OCI-M2 (cell line): ENCODE results near the gene AASS.
A peak's percentile ranks its signal among the peaks of the same experiment; 100 is the strongest.
"Not testable (repeated sequence)": the region's sequence is repeated elsewhere in the genome, so short reads cannot be mapped to it uniquely, and the experiment has no call there.

ENCODE experiments used
- DNase-seq: peaks from one replicate; lab custom pipeline; 2025; ENCODE audit not compliant: unreplicated experiment; lab: John Stamatoyannopoulos, UW

The AASS gene

DNA sequence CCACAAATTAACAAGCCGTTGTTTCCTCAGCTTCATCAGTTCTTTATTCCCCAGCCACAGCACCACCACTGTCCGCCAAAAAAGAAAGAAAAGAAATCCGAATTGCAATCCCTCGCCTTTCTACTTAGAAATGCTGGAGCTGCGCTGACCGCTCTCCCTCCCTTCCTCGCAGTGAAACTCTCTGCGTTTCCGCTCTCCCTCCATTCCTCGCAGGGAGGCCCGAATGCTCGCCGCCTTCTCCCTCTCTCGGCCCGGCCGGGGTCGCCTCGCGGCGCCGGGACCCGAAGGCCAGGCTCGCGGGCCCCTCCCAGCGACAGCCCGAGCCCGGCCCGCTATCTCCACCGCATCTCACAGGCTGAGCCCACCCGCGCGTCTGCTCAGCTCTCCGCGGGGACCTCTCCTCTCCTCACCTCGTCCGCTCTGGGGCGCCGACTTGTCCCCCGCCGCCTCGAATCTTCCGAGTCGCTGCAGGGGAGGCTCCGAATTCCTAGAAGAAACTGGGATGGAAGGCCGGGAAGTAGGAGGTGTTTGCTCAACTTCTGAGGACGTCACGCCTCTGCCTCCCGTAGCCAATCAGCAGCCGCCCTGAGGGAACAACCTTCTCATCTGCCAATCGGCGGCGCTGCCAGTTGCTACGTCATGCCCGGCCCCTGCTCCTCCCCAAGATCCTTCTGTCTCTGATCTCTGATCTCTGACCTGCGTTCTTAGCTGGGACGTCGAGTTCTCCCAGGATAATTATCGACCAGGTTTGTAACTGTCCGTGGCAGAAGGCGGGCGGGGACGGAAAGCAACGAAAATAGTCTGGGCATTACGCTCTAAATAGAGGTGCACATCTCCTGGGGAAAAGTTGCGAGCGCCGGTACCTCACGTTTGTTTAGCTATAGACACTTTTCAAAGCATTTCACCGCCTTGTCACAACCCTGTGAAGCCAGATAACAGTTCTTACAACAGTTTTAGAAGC is at the start of gene AASS:
Gene AASS (minus strand): TSS at position 499 of the 961 bp plus-strand sequence. CDS start 10,523 bp downstream, outside the sequence.
- peak; percentile 85 for DNase-seq

DNA sequence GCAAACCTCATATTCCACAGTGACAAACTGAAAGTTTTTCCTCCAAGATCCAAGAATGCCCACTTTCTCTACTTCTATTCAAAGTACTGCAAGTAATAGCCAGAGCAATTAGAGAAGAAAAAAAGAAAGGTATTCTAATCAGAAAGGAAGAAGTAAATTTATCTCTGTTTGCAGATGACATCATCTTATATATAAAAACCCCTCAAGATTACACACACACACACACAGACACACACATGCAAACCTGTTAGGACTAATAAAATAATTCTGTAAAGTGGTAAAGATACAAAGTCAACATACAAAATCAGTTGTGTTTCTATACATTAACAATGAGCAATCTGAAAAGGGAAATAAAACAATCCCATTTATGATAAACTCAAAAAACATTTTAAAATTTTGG is 44.7 kb upstream of the AASS start:
- DNase-seq: no peak

DNA sequence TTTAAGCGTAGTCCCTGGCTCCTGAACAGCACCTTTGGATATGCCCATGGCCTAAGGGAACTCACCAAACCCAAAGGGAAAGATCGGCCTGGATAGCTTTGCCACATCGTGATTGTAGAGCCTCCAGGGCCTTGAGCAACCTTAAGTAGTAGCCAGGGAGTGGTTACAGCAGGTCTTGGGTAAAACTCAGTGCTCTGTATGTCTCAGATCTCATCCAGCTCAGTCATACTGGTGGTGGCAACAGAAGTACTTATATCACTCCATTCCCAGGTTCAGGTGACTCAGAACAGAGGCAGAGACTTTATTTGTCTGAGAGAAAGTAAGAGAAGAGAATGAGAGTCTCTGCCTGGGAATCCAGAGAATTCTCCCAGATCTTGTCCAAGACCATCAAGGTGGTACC is 39.1 kb upstream of the AASS start:
- DNase-seq: no peak

DNA sequence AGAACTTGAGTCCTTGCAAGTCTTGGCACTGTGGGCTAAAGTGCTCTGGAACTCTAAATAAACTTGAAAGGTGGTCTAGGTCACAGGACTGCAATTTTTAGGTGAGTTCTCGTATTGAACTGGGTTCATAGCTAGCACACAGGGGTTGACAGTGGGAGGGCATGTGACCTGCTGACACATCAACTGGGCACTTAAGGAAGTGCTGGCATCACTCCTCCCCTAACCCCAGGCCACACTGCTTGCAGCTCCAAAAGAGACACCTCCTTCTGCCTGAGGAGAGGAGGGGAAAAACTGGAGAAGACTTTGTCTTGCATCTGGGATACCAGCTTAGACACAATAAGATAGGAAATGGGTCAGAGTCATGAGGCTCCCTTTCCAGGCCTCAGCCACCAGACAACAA is 38.0 kb upstream of the AASS start:
- no peak for DNase-seq

DNA sequence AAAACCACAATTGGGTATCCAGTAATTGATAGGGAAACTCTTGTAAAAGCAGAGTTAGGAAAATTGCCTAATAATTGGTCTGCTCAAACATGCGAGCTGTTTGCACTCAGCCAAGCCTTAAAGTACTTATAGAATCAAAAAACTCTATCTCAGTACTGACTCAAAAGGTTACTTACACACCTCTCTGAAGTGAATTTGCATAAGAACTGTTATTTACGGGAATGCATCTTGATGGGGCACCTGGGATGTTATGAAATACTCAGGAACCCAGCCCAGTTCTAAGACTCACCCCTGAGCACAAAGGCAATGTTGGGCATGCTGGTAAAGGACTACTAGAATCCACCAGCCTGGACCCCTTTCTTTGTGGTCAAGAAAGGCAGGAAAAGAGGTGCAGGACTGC is 28.1 kb upstream of the AASS start:
- not testable (repeated sequence) for DNase-seq

DNA sequence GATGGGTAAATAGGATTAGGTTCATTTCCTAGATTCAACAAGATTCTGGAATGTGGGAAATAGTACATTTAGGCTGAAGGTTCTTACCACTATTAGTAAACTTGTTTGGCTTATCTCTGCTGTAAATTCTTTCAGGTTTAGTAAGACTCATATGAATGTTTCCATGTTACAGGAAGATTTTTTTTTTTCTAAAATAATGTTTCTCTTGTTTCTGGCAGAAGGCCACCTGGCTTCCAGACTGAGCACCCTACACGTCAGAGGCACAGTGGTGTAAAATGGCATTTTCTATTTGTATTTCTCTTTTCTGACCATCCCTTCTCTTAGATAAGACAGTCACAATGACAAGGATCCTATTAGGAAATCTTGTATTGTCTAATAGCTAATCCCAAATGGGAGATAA is 22.7 kb upstream of the AASS start:
- DNase-seq: no peak

DNA sequence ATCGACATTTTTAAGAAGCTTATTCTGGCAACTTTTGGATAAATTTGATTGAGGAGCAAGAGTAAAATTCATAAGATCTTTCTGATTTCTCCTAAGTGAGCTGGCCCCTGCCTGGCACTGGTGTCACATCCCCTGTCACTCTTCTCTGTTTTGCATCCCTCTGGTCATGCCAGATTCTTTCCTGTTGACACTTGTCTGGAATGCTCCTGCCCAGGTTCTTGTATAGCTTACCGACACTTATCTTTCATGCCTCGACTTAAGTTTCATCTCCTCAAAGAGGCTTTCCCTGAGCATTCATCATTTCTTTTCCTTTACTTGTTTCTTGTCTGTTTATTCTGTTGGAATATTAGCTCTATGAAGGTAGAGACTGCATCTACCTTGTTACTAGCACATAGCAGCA is 22.2 kb upstream of the AASS start:
- DNase-seq: no peak

DNA sequence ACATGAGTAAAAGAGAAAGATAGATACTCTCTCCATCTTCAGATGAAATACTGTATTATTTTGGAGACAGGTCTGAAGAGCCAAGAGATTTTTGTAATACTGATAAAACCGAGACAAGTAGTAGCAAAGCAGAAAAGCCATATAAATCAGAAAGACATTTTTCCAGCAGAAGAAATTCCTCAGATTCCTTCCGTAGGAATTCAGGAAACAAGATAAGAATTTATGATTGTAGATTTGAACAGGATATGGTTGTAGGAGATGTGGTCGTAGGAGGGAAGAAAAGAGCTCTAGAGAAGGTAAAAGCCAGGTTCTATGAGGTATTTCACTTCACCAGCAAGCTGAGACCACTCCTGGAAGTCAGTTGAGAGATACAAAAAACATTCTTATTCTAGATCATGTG is 17.6 kb upstream of the AASS start:
- no peak for DNase-seq

DNA sequence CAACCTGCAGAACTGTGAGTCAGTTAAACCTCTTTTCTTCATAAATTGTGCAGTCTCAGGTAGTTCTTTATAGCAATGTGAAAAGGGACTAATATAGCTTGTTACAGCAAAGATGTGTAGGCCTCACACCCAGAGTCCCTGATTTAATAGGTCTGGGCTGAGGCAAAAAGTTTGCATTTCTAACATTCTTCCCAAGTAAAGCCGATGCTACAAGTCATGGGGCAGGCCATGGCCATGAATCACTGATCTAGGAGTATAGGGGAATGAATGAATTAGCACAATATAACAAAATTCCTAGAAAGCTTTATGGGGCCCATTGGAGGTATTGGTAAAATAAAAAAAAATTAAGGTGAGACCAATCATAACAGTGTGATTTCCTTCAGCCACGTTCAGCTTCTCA is 11.5 kb upstream of the AASS start:
- no peak for DNase-seq

DNA sequence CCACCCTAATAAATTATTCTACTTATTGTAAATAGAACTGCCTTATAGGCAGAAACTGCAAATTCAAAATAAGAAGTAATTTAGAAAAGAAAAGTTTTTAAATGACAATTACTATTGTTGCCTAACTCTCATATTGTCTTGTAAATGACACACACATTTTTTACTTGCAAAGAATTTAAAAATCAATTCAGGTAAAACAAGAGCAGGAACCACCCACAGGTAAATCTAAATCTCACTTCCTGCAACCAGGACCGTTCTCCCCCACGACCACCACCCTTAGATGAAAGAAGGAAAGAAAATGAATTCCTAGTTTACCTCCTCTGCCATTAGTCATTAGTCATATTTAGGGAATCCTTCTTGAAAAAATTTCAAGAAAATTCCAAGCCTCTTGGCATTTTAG is 4.8 kb upstream of the AASS start:
- DNase-seq: no peak

DNA sequence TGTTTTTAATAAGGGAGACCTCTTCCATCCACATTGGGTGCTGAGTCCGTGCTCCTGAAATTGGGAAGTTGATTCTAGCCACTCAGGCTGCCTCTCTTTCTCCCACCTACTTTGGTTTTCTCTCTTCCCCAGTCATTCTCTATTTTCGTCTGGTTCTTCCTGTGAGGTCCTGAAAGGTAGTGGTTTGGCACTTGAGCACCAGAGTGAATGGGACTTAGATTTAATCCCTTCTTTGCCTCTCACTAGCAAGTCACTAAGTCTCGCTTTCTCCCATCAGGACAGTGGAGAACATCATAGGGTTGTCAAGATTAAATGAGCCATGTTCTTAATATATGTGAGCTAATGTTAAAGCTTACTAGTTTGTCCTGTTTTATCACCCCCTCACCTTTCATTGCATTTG is 4.0 kb upstream of the AASS start:
- DNase-seq: no peak

DNA sequence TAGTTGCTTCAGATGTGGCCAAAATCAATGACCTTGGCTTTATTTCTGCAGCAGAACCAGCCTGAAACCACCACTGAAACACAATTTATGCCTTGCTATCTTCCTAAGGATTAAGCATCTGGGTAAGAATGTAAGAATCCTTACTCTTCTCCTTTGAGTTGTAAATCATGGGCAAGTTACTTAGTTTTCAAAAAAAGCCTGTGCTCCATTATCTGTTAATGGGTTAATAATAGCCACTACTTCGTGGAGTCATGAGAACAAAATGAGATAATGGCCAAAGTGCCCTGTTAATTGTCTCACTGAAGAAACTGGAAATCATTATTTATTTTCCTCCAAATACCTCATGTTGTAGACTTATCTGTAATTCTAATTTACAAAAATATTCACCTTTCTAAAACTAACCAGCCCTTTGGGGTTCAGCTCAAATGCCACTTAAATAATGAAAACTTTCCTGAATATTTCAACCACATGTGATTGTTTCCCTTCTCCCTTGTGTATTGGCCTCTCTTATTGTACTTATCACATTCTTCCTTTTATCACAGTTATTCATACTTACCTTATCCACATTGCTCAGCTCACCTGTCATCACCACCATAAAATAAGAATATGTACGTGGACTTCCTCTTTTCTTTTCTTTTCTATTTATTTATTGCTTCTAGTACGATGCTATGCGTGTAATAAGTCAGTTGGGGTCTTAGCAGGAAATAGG is 2.0 kb upstream of the AASS start:
- no peak for DNase-seq

DNA sequence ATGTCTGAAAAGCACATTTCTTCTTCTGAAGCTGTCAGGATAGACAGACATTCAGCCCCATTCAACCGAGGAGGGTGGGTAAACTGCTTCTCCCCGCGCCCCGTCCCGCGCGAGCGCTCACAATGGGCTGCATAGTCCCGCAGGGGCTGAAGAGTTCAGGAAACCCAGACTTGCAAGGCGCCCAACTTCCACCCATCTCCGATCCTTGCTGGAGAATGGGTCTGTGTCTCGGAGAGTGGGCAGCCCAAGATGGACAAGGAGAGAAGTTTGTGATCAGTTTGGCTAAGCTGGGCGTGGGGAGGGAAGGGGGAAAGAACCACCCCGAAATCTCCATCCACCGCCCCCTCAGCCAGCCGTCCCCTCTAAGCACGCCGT is 686 bp downstream of the AASS start:
- no peak for DNase-seq

DNA sequence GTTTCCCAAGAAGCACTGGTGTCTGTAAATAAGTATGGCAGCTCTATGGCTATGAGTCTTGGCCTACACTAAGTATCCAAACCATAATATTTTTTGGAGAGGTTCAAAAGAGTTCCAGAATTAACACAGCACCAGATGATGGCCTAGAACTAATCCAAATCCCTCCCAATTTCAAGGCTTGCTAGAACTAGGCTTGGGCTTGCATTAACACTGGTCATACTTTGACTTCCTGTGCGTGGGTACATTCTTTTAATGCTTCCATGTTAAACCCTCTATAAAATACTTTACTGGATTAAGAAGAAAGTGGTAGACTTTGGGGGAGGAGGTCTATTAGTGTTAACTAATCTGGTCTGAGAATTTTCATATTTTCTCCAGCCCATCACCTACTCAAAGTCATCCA is 3.1 kb downstream of the AASS start:
- no peak for DNase-seq

DNA sequence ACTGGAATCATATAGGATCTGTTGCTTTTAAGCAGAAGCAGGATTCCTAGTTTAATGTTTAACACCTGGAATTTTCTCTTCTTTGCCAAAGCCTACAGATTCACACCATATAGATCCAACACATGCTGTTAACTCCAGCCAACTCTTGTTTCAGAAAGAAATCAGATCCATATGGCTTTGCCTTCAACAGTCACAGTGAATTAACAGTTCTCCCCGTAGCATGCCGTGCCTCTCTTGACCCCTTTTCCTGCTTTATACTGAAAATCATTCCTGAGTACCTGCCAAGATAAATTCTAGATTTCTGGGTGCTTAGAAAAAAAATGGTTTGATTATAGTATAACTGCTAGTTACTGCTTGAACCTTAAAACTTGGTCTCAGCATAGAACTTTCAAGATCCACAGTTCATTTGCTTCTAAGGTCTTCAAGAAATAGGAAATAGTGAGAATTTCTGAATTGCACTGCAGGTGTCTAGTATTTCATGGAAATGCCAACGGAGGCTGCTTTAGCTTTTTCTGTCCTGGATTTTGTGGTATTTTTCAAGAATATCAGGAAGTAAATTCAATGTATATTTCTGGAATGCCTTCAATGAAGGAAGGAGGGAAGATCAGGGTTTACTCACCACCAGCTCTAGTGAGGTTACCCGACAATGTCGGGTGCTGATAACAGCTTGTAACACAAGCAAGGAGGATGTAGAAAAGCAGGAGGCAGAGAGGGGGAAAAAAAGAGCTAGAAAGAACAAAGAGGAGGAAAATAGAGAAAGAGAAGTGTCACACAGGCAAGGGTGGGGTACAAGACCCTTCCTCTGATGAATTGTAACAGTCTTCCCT is 6.6 kb downstream of the AASS start:
- no peak for DNase-seq

DNA sequence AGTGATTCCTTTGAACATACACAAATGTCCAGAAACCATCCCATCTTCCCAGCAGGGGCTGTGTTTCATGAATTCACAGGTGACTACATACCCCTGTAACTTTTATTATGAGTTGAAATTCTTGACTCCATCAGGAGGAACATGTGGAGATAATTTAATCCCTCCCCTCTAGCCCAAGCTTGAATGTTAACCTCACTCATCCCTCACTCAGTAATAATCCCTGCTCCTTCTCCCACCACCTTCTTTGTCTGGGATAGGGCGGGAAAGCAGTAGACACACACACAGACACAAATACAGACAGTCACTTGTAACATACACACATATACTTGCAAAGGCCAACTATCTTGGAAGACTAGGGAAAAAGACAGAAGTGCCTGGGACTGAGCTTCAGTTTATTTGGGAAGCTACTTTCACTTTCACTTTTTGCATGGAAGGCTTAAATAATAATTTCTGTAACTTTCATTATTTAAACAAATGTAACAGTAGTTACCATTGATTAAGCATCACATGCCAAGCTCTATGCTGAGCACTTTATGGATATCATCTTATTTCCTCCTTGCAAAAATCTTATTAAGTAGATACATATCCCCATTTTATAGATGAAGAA is 7.3 kb downstream of the AASS start:
- DNase-seq: no peak

DNA sequence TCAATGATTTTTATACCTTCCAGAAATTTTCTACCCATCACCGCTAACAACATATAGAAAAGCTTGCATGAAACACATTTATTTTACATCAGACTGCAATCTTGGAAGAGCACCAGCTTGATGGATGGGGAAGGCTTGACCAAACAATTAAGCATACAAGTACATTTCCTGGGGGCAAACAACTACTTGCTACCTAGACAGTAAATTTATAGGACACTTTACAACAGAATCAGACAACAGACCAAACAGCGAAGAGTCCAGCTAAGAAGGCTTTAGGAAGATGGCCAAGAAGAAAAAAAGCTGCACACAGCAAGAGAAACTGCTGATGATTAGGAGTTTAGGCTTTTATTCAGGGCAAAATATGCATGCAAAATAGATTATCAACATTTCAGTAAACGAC is 8.0 kb downstream of the AASS start:
- no peak for DNase-seq

DNA sequence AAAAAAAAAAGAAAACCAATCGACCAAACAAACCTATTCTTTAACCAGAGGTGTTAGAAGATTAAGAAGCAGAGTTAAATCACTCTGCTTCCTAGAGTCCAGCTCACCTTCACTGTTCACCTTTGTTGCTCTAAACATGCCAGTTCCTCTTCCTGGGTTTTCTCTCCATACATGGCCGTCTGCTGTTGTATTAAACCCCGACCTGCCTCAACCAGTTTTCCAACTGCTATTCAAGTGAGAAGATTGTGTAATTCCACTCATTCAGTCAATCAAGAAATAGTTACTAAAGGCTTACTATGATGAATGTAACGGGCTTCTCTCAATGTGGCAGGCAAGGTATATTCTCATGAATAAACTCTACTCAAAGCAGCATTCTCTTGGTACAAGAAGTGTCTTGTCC is 8.8 kb downstream of the AASS start:
- no peak for DNase-seq

DNA sequence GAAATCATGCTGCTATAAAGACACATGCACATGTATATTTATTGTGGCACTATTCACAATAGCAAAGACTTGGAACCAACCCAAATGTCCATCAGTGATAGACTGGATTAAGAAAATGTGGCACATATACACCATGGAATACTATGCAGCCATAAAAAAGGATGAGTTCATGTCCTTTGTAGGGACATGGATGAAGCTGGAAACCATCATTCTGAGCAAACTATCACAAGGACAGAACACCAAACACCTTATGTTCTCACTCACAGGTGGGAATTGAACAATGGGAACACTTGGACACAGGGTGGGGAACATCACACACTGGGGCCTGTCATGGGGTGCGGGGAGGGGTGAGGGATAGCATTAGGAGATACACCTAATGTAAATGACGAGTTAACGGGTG is 9.3 kb downstream of the AASS start:
- not testable (repeated sequence) for DNase-seq

DNA sequence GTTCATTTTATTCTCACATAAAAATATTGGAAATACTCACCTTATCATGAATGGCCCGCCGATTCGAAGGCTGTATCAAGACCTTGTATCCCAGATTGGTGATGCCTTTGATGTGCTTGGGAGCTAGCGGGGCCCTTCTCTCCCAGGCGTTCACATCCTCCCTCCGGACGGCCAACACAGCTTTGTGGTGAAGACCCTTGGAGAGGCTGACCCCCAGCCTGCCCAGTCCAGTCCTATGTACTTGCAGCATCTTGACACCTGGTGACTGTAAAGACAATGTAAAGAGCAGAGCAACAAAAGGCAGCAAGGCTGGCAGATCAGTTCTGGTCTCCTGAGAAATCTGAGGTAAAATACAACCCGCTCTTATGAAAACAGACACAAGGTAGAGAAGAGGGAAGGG is 10.6 kb downstream of the AASS start:
- no peak for DNase-seq

DNA sequence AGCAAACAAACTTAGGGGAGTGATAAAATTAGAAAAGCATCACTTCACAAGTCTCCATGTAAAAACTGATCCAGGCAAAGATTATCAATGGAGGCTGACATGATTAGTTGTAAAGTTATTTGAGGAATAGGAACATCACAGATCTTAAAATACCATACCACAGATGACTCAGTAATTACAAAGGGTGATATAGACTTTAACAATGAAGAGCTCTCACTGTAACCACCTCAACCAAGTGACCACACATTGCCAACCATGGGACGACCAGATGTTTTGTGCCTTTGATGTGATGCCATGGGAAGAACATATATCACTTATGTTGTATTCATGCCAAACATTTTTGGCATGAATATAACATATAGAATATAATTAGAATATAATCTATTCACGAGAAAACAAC is 11.7 kb downstream of the AASS start:
- DNase-seq: no peak
